H1 (cell line): ENCODE measurements around the gene CDHR5. TPM values are rescaled to one million over a fixed set of nuclear protein-coding genes. Genes with fewer than 3 reads are reported as not detected.

Experiments
- CTCF ChIA-PET: fragments of 300-600 bp; sonication (Branson Sonifier 250); formaldehyde crosslinking; loops from one replicate; lab custom pipeline; 2021; ENCODE audit not compliant: partially characterized antibody; lab: Charles Lee
- POLR2A ChIA-PET: fragments of 300-600 bp; sonication (Branson Sonifier 250); formaldehyde crosslinking; loops from one replicate; lab custom pipeline; 2021; ENCODE audit warnings: inconsistent platforms; ENCODE audit not compliant: partially characterized antibody; lab: Charles Lee
- DNase-seq, 2 experiments: peaks; one replicate each; pipeline versions ENCODE4 v3.0.0 to v3.0.0-alpha.2; 2010 to 2022; ENCODE audit warnings: low spot score in 2 of 2, low read depth in 1 of 2, mixed read lengths in 1 of 2
- FAIRE-seq: peaks from 2 replicates; lab custom pipeline; 2011; peaks lifted over from hg19 to GRCh38; lab: Jason Lieb, UNC
- H2AFZ ChIP-seq: 2 replicates; pipeline ENCODE4 v1.8.1; 2012; ENCODE audit warnings: low read length, inconsistent platforms
- H2AK5ac ChIP-seq: 2 replicates; pipeline ENCODE4 v1.6.1; 2013; ENCODE audit warnings: low read depth, low read length
- H2BK120ac ChIP-seq: replicated peaks from 2 replicates; pipeline ENCODE3; 2013; ENCODE audit warnings: low read depth, low read length, inconsistent platforms
- H2BK12ac ChIP-seq: 2 replicates; pipeline ENCODE4 v1.6.1; 2013; ENCODE audit warnings: low read depth, low read length
- H2BK15ac ChIP-seq: 2 replicates; pipeline ENCODE4 v1.6.1; 2013; ENCODE audit warnings: low read length
- H2BK20ac ChIP-seq: 2 replicates; pipeline ENCODE4 v1.6.1; 2013; ENCODE audit warnings: low read length
- H2BK5ac ChIP-seq: 2 replicates; pipeline ENCODE4 v1.6.1; 2013; ENCODE audit warnings: low read depth, low read length
- H3K14ac ChIP-seq: 2 replicates; pipeline ENCODE4 v1.6.1; 2013; ENCODE audit warnings: inconsistent platforms; ENCODE audit not compliant: insufficient read length
- H3K18ac ChIP-seq: 2 replicates; pipeline ENCODE4 v1.6.1; 2013; ENCODE audit warnings: low read length; ENCODE audit errors: extremely low read depth
- H3K23ac ChIP-seq: 2 replicates; pipeline ENCODE4 v1.6.1; 2013; ENCODE audit warnings: inconsistent platforms; ENCODE audit not compliant: insufficient read length
- H3K23me2 ChIP-seq: 2 replicates; pipeline ENCODE4 v1.6.1; 2013; ENCODE audit warnings: low read depth, low read length
- H3K27ac ChIP-seq: 2 replicates; pipeline ENCODE4 v1.6.1; 2011; ENCODE audit warnings: low read depth, low read length, inconsistent platforms
- H3K27me3 ChIP-seq, 4 experiments: replicated peaks in 1 of 4; 1 replicate in 1 of 4; 2 replicates in 3 of 4; pipeline versions ENCODE4 v1.6.1 to v1.8.1; 2011 to 2013; ENCODE audit warnings: low read length in 3 of 4, mild to moderate bottlenecking in 3 of 4, inconsistent platforms in 2 of 4, mixed read lengths in 2 of 4, moderate library complexity in 1 of 4; ENCODE audit not compliant: control insufficient read depth in 3 of 4, insufficient read depth in 3 of 4; ENCODE audit errors: extremely low read depth in 1 of 4
- H3K36me3 ChIP-seq, 4 experiments: 2 replicates each; pipeline versions ENCODE4 v1.6.1 to v1.8.1; 2011 to 2013; ENCODE audit warnings: mild to moderate bottlenecking in 4 of 4, low read length in 3 of 4, moderate library complexity in 2 of 4, control low read depth in 1 of 4, inconsistent platforms in 1 of 4; ENCODE audit not compliant: insufficient read depth in 4 of 4, control insufficient read depth in 2 of 4
- H3K4ac ChIP-seq: replicated peaks from 2 replicates; pipeline ENCODE3; 2013; ENCODE audit warnings: low read length, low read depth, mixed read lengths, inconsistent platforms; ENCODE audit not compliant: insufficient read length
- H3K4me1 ChIP-seq, 4 experiments: replicated peaks in 1 of 4; 1 replicate in 1 of 4; 2 replicates in 3 of 4; pipeline versions ENCODE4 v1.6.1 to v1.8.1; 2011 to 2013; ENCODE audit warnings: low read length in 3 of 4, inconsistent platforms in 2 of 4, mixed read lengths in 1 of 4; ENCODE audit not compliant: insufficient read depth in 4 of 4, control insufficient read depth in 3 of 4
- H3K4me2 ChIP-seq, 2 experiments: 2 replicates each; pipeline versions ENCODE4 v1.6.1 to v1.8.1; 2011 to 2013; ENCODE audit warnings: low read depth in 2 of 2, low read length in 2 of 2, control low read depth in 1 of 2, inconsistent platforms in 1 of 2, mild to moderate bottlenecking in 1 of 2; ENCODE audit not compliant: insufficient read depth in 1 of 2
- H3K4me3 ChIP-seq, 4 experiments: fragments of 200-600, 300-600 bp in 1 of 4; sonication (generic), shearing (Covaris generic), sonication (Bioruptor Twin) in 1 of 4; 2 replicates each; pipeline versions ENCODE4 v1.5.1 to v1.8.1; 2011 to 2016; ENCODE audit warnings: low read length in 4 of 4, low read depth in 3 of 4, control low read depth in 2 of 4, inconsistent platforms in 2 of 4, mild to moderate bottlenecking in 2 of 4, mixed read lengths in 1 of 4, moderate library complexity in 1 of 4; ENCODE audit not compliant: insufficient read depth in 2 of 4; ENCODE audit errors: extremely low read depth in 1 of 4
- H3K56ac ChIP-seq: replicated peaks from 2 replicates; pipeline ENCODE3; 2013; ENCODE audit warnings: low read depth, mild to moderate bottlenecking, mixed read lengths, low read length, inconsistent platforms; ENCODE audit not compliant: insufficient read length
- H3K79me1 ChIP-seq: 2 replicates; pipeline ENCODE4 v1.6.1; 2013; ENCODE audit warnings: low read depth, low read length, control low read depth
- H3K79me2 ChIP-seq, 2 experiments: 2 replicates each; pipeline versions ENCODE4 v1.6.1 to v1.8.1; 2012 to 2013; ENCODE audit warnings: low read length in 2 of 2, mild to moderate bottlenecking in 2 of 2, inconsistent platforms in 1 of 2; ENCODE audit not compliant: insufficient read depth in 2 of 2, control insufficient read depth in 1 of 2
- H3K9ac ChIP-seq, 4 experiments: replicated peaks in 1 of 4; 1 replicate in 1 of 4; 2 replicates in 3 of 4; pipeline versions ENCODE4 v1.6.1 to v1.8.1; 2011 to 2013; ENCODE audit warnings: low read depth in 3 of 4, low read length in 3 of 4, control low read depth in 2 of 4, mild to moderate bottlenecking in 2 of 4, moderate library complexity in 2 of 4, inconsistent platforms in 1 of 4; ENCODE audit errors: extremely low read depth in 1 of 4
- H3K9me3 ChIP-seq, 2 experiments: 2 replicates each; pipeline versions ENCODE4 v1.6.1 to v1.8.1; 2012 to 2013; ENCODE audit warnings: mild to moderate bottlenecking in 2 of 2, moderate library complexity in 2 of 2, control low read depth in 1 of 2, inconsistent platforms in 1 of 2, low read depth in 1 of 2, low read length in 1 of 2, mixed read lengths in 1 of 2; ENCODE audit not compliant: insufficient read depth in 2 of 2
- H4K20me1 ChIP-seq, 2 experiments: replicated peaks in 1 of 2; 2 replicates each; pipeline versions ENCODE3 to v1.8.1; 2011 to 2013; ENCODE audit warnings: inconsistent platforms in 2 of 2, low read length in 2 of 2, mild to moderate bottlenecking in 1 of 2; ENCODE audit not compliant: insufficient read depth in 2 of 2, control insufficient read depth in 1 of 2
- H4K5ac ChIP-seq: 2 replicates; pipeline ENCODE4 v1.6.1; 2013; ENCODE audit warnings: low read length, low read depth, mixed read lengths, inconsistent platforms; ENCODE audit not compliant: insufficient read length
- H4K8ac ChIP-seq: 2 replicates; pipeline ENCODE4 v1.8.0; 2013; ENCODE audit warnings: mild to moderate bottlenecking, moderate library complexity, low read length, inconsistent platforms; ENCODE audit not compliant: insufficient read depth; ENCODE audit errors: extremely low read depth
- H4K91ac ChIP-seq: replicated peaks from 2 replicates; pipeline ENCODE3; 2013; ENCODE audit warnings: low read length, mixed read lengths, inconsistent platforms; ENCODE audit not compliant: insufficient read length
- ASH2L ChIP-seq: fragments of 200-600, 300-600 bp; sonication (generic); IDR thresholded peaks from one replicate; pipeline ENCODE4 v1.7.1; 2017; ENCODE audit warnings: low read length
- BRCA1 ChIP-seq: IDR thresholded peaks from 2 replicates; pipeline ENCODE4 v1.6.1; 2012; ENCODE audit warnings: low read depth, low read length, improper control_type of control experiment
- CTBP2 ChIP-seq: IDR thresholded peaks from 2 replicates; pipeline ENCODE4 v1.7.0; 2011; ENCODE audit warnings: borderline replicate concordance, mild to moderate bottlenecking, moderate library complexity, mixed read lengths, low read length; ENCODE audit not compliant: insufficient read depth, insufficient read length
- E2F6 ChIP-seq: IDR thresholded peaks from 2 replicates; pipeline ENCODE4 v1.6.1; 2012; ENCODE audit warnings: inconsistent platforms
- EP300 ChIP-seq, 2 experiments: IDR thresholded peaks; 1 replicate in 1 of 2; 2 replicates in 1 of 2; pipeline ENCODE4 v1.6.1; 2011 to 2012; ENCODE audit warnings: low read depth in 2 of 2, low read length in 2 of 2, mild to moderate bottlenecking in 2 of 2, borderline replicate concordance in 1 of 2, inconsistent platforms in 1 of 2, moderate library complexity in 1 of 2
- PHF8 ChIP-seq: fragments of 200-600 bp; sonication (generic); conservative IDR thresholded peaks from 2 replicates; pipeline ENCODE4 v1.7.1; 2012; ENCODE audit warnings: low read depth, mild to moderate bottlenecking, inconsistent platforms, low read length, moderate library complexity
- POLR2AphosphoS5 ChIP-seq: IDR thresholded peaks from 2 replicates; pipeline ENCODE4 v1.6.1; 2011; ENCODE audit warnings: low read depth, low read length
- WGBS, 2 experiments: shearing (Covaris generic) in 1 of 2; methylation state at CpG; one replicate each; pipeline versions ENCODE4 v1.1.6 to v1.1.7; 2013 to 2015; ENCODE audit warnings: low lambda C conversion rate in 2 of 2, mixed read lengths in 2 of 2, inconsistent platforms in 1 of 2, low coverage in 1 of 2, missing lambda C conversion rate in 1 of 2; ENCODE audit not compliant: insufficient replicate concordance in 2 of 2, insufficient coverage in 1 of 2, insufficient read length in 1 of 2; ENCODE audit errors: extremely low coverage in 1 of 2, missing lambda C conversion rate in 1 of 2; 5-methylcytosine and 5-hydroxymethylcytosine counted together
- polyA plus RNA-seq, 7 experiments: library from polyadenylated mRNA; depleted of rRNA in 3 of 7; stranded (reverse) in 5 of 7; unstranded in 2 of 7; fragments of >200 nt in 5 of 7; fragments of 200-250 nt in 2 of 7; gene quantifications; 1 replicate in 5 of 7; 2 replicates in 1 of 7; 4 replicates in 1 of 7; pipeline versions ENCODE4 v1.2.1 to v1.2.3, GENCODE V29; 2011 to 2013; ENCODE audit warnings: missing spikeins in 2 of 7, mixed read lengths in 2 of 7
- total RNA-seq: library from RNA; stranded (reverse); fragmentation: NEBNext Ultra II Directional; extraction: Animal tissue kit (Norgen Biotek cat#: 25700); gene quantifications from 2 replicates; pipeline ENCODE4 v1.2.1, GENCODE V29; 2021

The CDHR5 gene
- total and polyA plus RNA-seq, 2 of the 8 experiments (the other 6 are each of a cell fraction or from before 2014, with no cell fraction given), result not detected

- no peak overlapping the region for H4K5ac ChIP-seq
- no peaks in the 10 kb centered on the region; a peak in 1 of 4 replicates for H3K9me3 ChIP-seq
- no peak overlapping the region for H2AK5ac ChIP-seq
- H2BK15ac ChIP-seq, result no peak overlapping the region
- H3K27ac ChIP-seq, result no peak overlapping the region
- H4K91ac ChIP-seq, result no peak overlapping the region
- 26% methylated on average over 34 of the region's 69 CpGs; no CpG with 5 or more reads in 1 of the 2 experiments for WGBS, 2 experiments
- peak overlapping the region; percentile 60; the same call in 1 of the 2 replicates for H3K18ac ChIP-seq
- H3K36me3 ChIP-seq, result peaks cover 0 to 3% (median 0%) of the 10 kb centered on the region in 4 experiments; a peak in 1 of 8 replicates
- DNase-seq, result peak in 1 of 2 experiments; percentile 63
- peak overlapping the region; percentile 57 for H4K8ac ChIP-seq
- no peak overlapping the region for H2BK120ac ChIP-seq
- H3K4ac ChIP-seq, result peak overlapping the region; percentile 53
- CTCF ChIA-PET, result interaction anchor here (0.7 to 1.8 kb wide), 4 partner anchors 15 to 116 kb away, joined by 3 to 4 read pairs (median 3); no protein-coding TSS in a partner anchor
- peak overlapping the region in 2 of 4 experiments; percentile 36 to 60; a peak in 3 of 8 replicates for H3K4me3 ChIP-seq
- H3K9ac ChIP-seq, result no peak overlapping the region
- H3K4me1 ChIP-seq, result peaks cover 0 to 30% (median 20%) of the 10 kb centered on the region in 4 experiments; a peak in 6 of 7 replicates
- peaks cover 21 to 47% (median 42%) of the 10 kb centered on the region in 4 experiments for H3K27me3 ChIP-seq
- no peaks in the 10 kb centered on the region for H3K79me2 ChIP-seq
- H2BK5ac ChIP-seq, result no peak overlapping the region
- peaks cover 21% of the 10 kb centered on the region; the same call in 1 of the 2 replicates for H3K23me2 ChIP-seq
- H3K23ac ChIP-seq, result no peak overlapping the region
- H3K79me1 ChIP-seq, result no peaks in the 10 kb centered on the region
- H3K4me2 ChIP-seq, result peak overlapping the region; percentile 44 to 91
- no peak overlapping the region for H2AFZ ChIP-seq
- peaks cover 0 to 5% of the 10 kb centered on the region in 2 experiments for H4K20me1 ChIP-seq
- no peak overlapping the region for H2BK20ac ChIP-seq
- no peak for FAIRE-seq
- no peak overlapping the region; the same call in 1 of the 2 replicates for H2BK12ac ChIP-seq
- H3K14ac ChIP-seq, result no peak overlapping the region
- POLR2A ChIA-PET, result interaction anchor here (1.1 to 2.7 kb wide), 11 partner anchors 11 to 149 kb away, joined by 3 to 10 read pairs (median 6); partner anchors contain the start of gene TALDO1
- H3K56ac ChIP-seq, result no peak overlapping the region
- TF ChIP-seq PHF8, result no peak
- TF ChIP-seq EP300 (IDR thresholded peaks at IDR 0.05; ENCODE audit: borderline replicate concordance in 1 of 2, low read depth in 2 of 2, low read length in 2 of 2), result no peak
- no peak for TF ChIP-seq CTBP2
- TF ChIP-seq BRCA1, result no peak
- no peak for TF ChIP-seq ASH2L
- peak; percentile 74; the same call in 1 of the 2 replicates for TF ChIP-seq POLR2AphosphoS5
- no peak for TF ChIP-seq E2F6
These were observed 15.4 kb upstream of the CDHR5 start for GRCh38 chr11:640021-640706.
